ENCODE measurements around the gene RCAN3.

- TF ChIP-seq GATA2 (IDR thresholded peaks at IDR 0.05; ENCODE audit: low read depth, low read length) (no peak), GATA3 (IDR thresholded peaks at IDR 0.05; ENCODE audit: low read depth, low read length) (no peak)
These were observed 44.8 kb upstream of the RCAN3 start for GRCh38 chr1:24457866-24458265.
